Fibroblast of pulmonary artery (primary cell): ENCODE measurements around the gene ABCB9.

Experiments used
- DNase-seq: peaks from one replicate; pipeline ENCODE4 v3.0.0-alpha.2; 2010; ENCODE audit warnings: low read depth
- H3K4me3 ChIP-seq: replicated peaks from 2 replicates; pipeline ENCODE4 v1.5.1; 2011; ENCODE audit warnings: low read depth, mild to moderate bottlenecking, control low read depth, low read length, moderate library complexity
- CTCF ChIP-seq: IDR thresholded peaks from 2 replicates; pipeline ENCODE4 v1.5.1; 2011; ENCODE audit warnings: mild to moderate bottlenecking, control low read depth, low read length, inconsistent platforms; ENCODE audit errors: missing control alignments

ABCB9 gene

GRCh38 chr12:122994781-122995502 is 28.7 kb upstream of the ABCB9 start:
- DNase-seq, result no peak
- no peak for TF ChIP-seq CTCF
- no peak overlapping the region for H3K4me3 ChIP-seq

- no peak overlapping the region for H3K4me3 ChIP-seq
- TF ChIP-seq CTCF, result no peak
- DNase-seq, result no peak
Measured at GRCh38 chr12:122994140-122994675, 27.9 kb upstream of the ABCB9 start.

GRCh38 chr12:122992386-122992785 is 26.1 kb upstream of the ABCB9 start:
- DNase-seq, result no peak
- TF ChIP-seq CTCF, result no peak
- no peak overlapping the region for H3K4me3 ChIP-seq

GRCh38 chr12:122991623-122992275 is 25.5 kb upstream of the ABCB9 start:
- no peak overlapping the region for H3K4me3 ChIP-seq
- no peak for DNase-seq
- no peak for TF ChIP-seq CTCF

GRCh38 chr12:122990961-122991622 is 24.8 kb upstream of the ABCB9 start:
- no peak for DNase-seq
- TF ChIP-seq CTCF, result no peak
- no peak overlapping the region for H3K4me3 ChIP-seq

GRCh38 chr12:122990561-122990960 is 24.3 kb upstream of the ABCB9 start:
- H3K4me3 ChIP-seq, result no peak overlapping the region
- TF ChIP-seq CTCF, result no peak
- no peak for DNase-seq
